OCI-LY7 (cell line): ENCODE data around the gene ZSWIM5. TPM values are rescaled to one million over a fixed set of nuclear protein-coding genes. Genes with fewer than 3 reads are reported as not detected.

Experiments
- BruUV-seq: library from RNA; stranded (reverse); fragments of 400-500 nt; replicated peaks from 2 replicates; lab custom pipeline; 2021; lab: Mats Ljungman, UMichigan
- CTCF ChIA-PET: fragments of 300-600 bp; sonication (Branson Sonifier 250); formaldehyde crosslinking; loops from one replicate; lab custom pipeline; 2022; ENCODE audit warnings: antibody characterized with exemption; ENCODE audit not compliant: unreplicated experiment; lab: Charles Lee
- POLR2A ChIA-PET: fragments of 300-600 bp; sonication (Branson Sonifier 250); formaldehyde crosslinking; loops from one replicate; lab custom pipeline; 2022; ENCODE audit warnings: antibody characterized with exemption; lab: Charles Lee
- DNase-seq: peaks from one replicate; pipeline ENCODE4 v3.0.0-alpha.2; 2015; ENCODE audit warnings: low spot score
- H2AFZ ChIP-seq: fragments of 200-600 bp; sonication (generic), shearing (Covaris generic); 2 replicates; pipeline ENCODE4 v1.6.1; 2014; ENCODE audit warnings: mild to moderate bottlenecking, antibody characterized with exemption, low read length, moderate library complexity
- H3K27ac ChIP-seq: fragments of 200-600 bp; sonication (generic); 2 replicates; pipeline ENCODE4 v1.5.1; 2014; ENCODE audit warnings: mixed run types, low read depth, mild to moderate bottlenecking, moderate library complexity, low read length, inconsistent platforms; ENCODE audit not compliant: poor library complexity, severe bottlenecking
- H3K36me3 ChIP-seq: fragments of 200-600 bp; sonication (generic); 2 replicates; pipeline ENCODE4 v1.6.1; 2014; ENCODE audit warnings: mild to moderate bottlenecking, antibody characterized with exemption, low read length, moderate library complexity, mixed read lengths; ENCODE audit not compliant: insufficient read depth
- H3K4me1 ChIP-seq: fragments of 200-600 bp; sonication (generic); 2 replicates; pipeline ENCODE4 v1.5.1; 2014; ENCODE audit warnings: mild to moderate bottlenecking, low read length; ENCODE audit not compliant: insufficient read depth, poor library complexity, severe bottlenecking
- H3K4me2 ChIP-seq: fragments of 200-600 bp; sonication (generic); 2 replicates; pipeline ENCODE4 v1.6.1; 2014; ENCODE audit warnings: mild to moderate bottlenecking, low read length
- H3K4me3 ChIP-seq: fragments of 200-600 bp; sonication (generic); 2 replicates; pipeline ENCODE4 v1.5.1; 2014; ENCODE audit warnings: mild to moderate bottlenecking, low read depth, low read length; ENCODE audit not compliant: poor library complexity, severe bottlenecking
- H3K79me2 ChIP-seq: fragments of 200-600 bp; sonication (generic); 2 replicates; pipeline ENCODE4 v1.6.1; 2016; ENCODE audit warnings: low read depth, mild to moderate bottlenecking, low read length, moderate library complexity, mixed read lengths; ENCODE audit not compliant: insufficient read depth
- H3K9me2 ChIP-seq: fragments of 200-600 bp; sonication (generic); 2 replicates; pipeline ENCODE4 v1.6.1; 2016; ENCODE audit warnings: mild to moderate bottlenecking, low read length, mixed read lengths; ENCODE audit not compliant: insufficient read depth
- H3K9me3 ChIP-seq: fragments of 200-600 bp; sonication (generic); 2 replicates; pipeline ENCODE4 v1.6.1; 2014; ENCODE audit warnings: mild to moderate bottlenecking, mixed run types, low read length, mixed read lengths
- H4K20me1 ChIP-seq: fragments of 200-600 bp; sonication (generic); 2 replicates; pipeline ENCODE4 v1.6.1; 2014; ENCODE audit warnings: mild to moderate bottlenecking, antibody characterized with exemption, low read length, moderate library complexity, mixed read lengths; ENCODE audit not compliant: insufficient read depth
- EZH2phosphoT487 ChIP-seq: fragments of 200-600 bp; sonication (generic); IDR thresholded peaks from 2 replicates; pipeline ENCODE4 v1.6.1; 2018; ENCODE audit warnings: low read depth, borderline replicate concordance, mild to moderate bottlenecking, mixed run types, antibody characterized with exemption, low read length, moderate library complexity, mixed read lengths
- intact Hi-C: fragments of 100-400 bp; cut with micrococcal nuclease; formaldehyde crosslinking; loops from one replicate; pipeline ENCODE4 v1.10.0; 2022; ENCODE audit not compliant: unreplicated experiment
- total RNA-seq, 2 experiments: library from RNA; depleted of rRNA in 1 of 2; stranded (reverse); fragments of >200 nt in 1 of 2; shearing (Covaris generic) in 1 of 2; gene quantifications; 2 replicates each; pipeline ENCODE4 v1.2.3, GENCODE V29; 2014 to 2022
- TF ChIP-seq, protein P1 (sequence below): fragments of 200-600 bp; sonication (generic); conservative IDR thresholded peaks from 2 replicates; pipeline ENCODE4 v1.5.1; 2014; ENCODE audit warnings: mild to moderate bottlenecking, antibody characterized with exemption, low read length, moderate library complexity, mixed read lengths

ZSWIM5 gene
- total RNA-seq, 2 experiments from 2014 or later = 0.28 to 0.42 TPM

DNA sequence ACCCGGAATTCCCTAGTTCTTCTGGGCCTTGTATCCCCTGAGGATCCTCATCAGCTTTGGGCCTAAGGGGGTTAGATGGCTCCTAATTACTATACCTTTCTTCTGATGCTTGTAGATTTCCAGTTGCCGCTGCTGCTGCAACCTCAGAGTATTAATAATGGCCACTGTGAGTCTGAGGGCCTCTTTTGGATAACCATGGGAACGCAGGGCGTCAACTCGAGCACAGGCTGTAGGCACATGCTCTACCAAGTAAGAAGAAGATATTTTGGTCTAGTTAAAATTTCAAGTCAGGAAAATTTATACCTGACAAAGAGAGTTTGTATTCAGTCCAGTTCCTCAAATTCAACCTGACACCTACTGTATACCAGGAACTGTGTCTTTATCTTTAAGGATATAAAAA, 166.1 kb downstream of the ZSWIM5 start:
- intact Hi-C loops = no loop called here
- Histone ChIP-seq H3K36me3 (no peaks in the 10 kb centered on the region), H3K4me3 (no peak overlapping the region), H3K27ac (no peak overlapping the region), H3K9me2 (no peaks in the 10 kb centered on the region), H4K20me1 (no peaks in the 10 kb centered on the region), H3K9me3 (no peaks in the 10 kb centered on the region), H2AFZ (no peak overlapping the region), H3K4me1 (no peaks in the 10 kb centered on the region), H3K4me2 (no peak overlapping the region), H3K79me2 (no peaks in the 10 kb centered on the region)
- no peak for DNase-seq
- POLR2A ChIA-PET = interaction anchor here (1.1 to 1.2 kb wide), 2 partner anchors 9 to 11 kb away, joined by 3 to 8 read pairs; no protein-coding TSS in a partner anchor
- no peak for TF ChIP-seq EZH2phosphoT487
- TF ChIP-seq, protein P1, sequence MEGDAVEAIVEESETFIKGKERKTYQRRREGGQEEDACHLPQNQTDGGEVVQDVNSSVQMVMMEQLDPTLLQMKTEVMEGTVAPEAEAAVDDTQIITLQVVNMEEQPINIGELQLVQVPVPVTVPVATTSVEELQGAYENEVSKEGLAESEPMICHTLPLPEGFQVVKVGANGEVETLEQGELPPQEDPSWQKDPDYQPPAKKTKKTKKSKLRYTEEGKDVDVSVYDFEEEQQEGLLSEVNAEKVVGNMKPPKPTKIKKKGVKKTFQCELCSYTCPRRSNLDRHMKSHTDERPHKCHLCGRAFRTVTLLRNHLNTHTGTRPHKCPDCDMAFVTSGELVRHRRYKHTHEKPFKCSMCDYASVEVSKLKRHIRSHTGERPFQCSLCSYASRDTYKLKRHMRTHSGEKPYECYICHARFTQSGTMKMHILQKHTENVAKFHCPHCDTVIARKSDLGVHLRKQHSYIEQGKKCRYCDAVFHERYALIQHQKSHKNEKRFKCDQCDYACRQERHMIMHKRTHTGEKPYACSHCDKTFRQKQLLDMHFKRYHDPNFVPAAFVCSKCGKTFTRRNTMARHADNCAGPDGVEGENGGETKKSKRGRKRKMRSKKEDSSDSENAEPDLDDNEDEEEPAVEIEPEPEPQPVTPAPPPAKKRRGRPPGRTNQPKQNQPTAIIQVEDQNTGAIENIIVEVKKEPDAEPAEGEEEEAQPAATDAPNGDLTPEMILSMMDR = no peak
- CTCF ChIA-PET = no interaction called here
- BruUV-seq = no TSS peak

DNA sequence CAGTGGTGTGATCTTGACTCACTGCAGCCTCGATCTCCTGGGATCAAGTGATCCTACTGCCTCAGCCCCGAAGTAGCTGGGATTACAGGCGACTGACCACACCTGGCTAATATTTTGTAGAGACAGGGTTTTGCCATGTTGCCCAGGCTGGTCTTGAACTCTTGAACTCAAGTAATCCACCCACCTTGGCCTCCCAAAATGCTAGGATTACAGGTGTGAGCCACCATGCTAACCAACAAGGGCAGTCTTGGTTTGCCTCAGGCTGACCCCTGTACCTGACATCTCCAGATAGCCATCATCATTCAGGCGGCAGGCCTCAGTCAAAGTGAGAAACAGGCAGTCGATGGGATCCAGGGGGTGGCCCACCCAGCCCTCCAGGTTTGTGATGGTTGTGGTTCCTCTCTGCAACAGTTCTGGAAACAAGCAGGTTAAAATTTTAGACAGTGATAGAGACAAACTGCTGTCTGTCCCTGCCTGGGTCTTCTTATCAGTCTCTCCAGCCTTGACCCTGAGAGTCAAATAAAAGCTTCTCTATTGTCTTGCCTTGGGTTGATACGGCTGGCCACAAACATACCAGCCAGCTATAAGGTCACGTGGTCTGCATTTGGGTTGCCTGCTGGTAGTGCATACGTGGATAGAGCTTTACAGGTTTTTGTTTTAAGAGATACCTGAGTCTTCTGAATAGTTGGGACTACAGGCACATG, 167.6 kb downstream of the ZSWIM5 start:
- Histone ChIP-seq H3K4me2 (no peak overlapping the region), H3K4me3 (no peak overlapping the region), H4K20me1 (no peaks in the 10 kb centered on the region), H3K9me2 (no peaks in the 10 kb centered on the region), H3K27ac (no peak overlapping the region), H3K9me3 (no peaks in the 10 kb centered on the region), H3K79me2 (no peaks in the 10 kb centered on the region), H3K4me1 (no peaks in the 10 kb centered on the region), H3K36me3 (no peaks in the 10 kb centered on the region), H2AFZ (no peak overlapping the region)
- ChIA-PET POLR2A (interaction anchor here (0.5 to 1.1 kb wide), 2 partner anchors 9 to 10 kb away, joined by 3 to 5 read pairs; no protein-coding TSS in a partner anchor), CTCF (no interaction called here)
- DNase-seq = no peak
- intact Hi-C loops = no loop called here
- BruUV-seq = no TSS peak
- no peak for TF ChIP-seq EZH2phosphoT487
- TF ChIP-seq, protein P1 = no peak

DNA sequence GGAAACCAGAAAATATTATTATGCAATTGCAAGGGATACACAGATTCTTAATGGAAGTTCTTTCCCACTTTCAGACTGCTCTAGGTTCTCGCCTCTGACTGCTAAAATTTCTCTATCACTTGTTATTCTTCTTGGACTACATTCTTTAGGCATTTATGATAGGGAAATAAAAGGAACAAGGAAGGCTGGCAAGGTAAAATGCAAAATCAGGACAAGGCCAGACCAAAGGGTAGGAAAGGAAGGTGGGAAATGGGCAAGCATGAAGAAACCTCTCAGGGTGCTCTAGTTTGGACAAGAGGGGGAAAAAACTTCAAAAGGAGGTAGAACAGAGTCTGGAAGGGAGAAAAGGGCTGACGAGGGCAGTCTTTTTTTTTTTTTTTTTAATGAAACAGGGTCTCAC, 168.2 kb downstream of the ZSWIM5 start:
- H3K79me2 ChIP-seq = no peaks in the 10 kb centered on the region
- H3K4me3 ChIP-seq = no peak overlapping the region
- no TSS peak for BruUV-seq
- H4K20me1 ChIP-seq = no peaks in the 10 kb centered on the region
- no peak overlapping the region for H2AFZ ChIP-seq
- no peak overlapping the region for H3K4me2 ChIP-seq
- TF ChIP-seq, protein P1 = no peak
- no peak for TF ChIP-seq EZH2phosphoT487
- ChIA-PET POLR2A (no interaction called here), CTCF (no interaction called here)
- no peaks in the 10 kb centered on the region for H3K9me3 ChIP-seq
- H3K36me3 ChIP-seq = no peaks in the 10 kb centered on the region
- no peak overlapping the region for H3K27ac ChIP-seq
- no peaks in the 10 kb centered on the region for H3K9me2 ChIP-seq
- H3K4me1 ChIP-seq = peaks cover 5% of the 10 kb centered on the region
- DNase-seq = no peak
- intact Hi-C loops = no loop called here
